WI38 (cell line): ENCODE measurements around the gene UMAD1.
A peak's percentile ranks its signal among the peaks of the same experiment; 100 is the strongest.

Experiments used
- H3K4me3 ChIP-seq: 2 replicates; pipeline ENCODE4 v1.5.1; 2011; ENCODE audit warnings: low read depth, mild to moderate bottlenecking, control low read depth, low read length
- TF ChIP-seq, protein P1 (sequence below): IDR thresholded peaks from 2 replicates; pipeline ENCODE4 v1.5.1; 2012; ENCODE audit warnings: low read depth, mild to moderate bottlenecking, control low read depth, low read length

UMAD1 gene

GRCh38 chr7:7772397-7772821, 131.9 kb downstream of the UMAD1 start:
- H3K4me3 ChIP-seq: peak overlapping the region; percentile 11
- TF ChIP-seq, protein P1, sequence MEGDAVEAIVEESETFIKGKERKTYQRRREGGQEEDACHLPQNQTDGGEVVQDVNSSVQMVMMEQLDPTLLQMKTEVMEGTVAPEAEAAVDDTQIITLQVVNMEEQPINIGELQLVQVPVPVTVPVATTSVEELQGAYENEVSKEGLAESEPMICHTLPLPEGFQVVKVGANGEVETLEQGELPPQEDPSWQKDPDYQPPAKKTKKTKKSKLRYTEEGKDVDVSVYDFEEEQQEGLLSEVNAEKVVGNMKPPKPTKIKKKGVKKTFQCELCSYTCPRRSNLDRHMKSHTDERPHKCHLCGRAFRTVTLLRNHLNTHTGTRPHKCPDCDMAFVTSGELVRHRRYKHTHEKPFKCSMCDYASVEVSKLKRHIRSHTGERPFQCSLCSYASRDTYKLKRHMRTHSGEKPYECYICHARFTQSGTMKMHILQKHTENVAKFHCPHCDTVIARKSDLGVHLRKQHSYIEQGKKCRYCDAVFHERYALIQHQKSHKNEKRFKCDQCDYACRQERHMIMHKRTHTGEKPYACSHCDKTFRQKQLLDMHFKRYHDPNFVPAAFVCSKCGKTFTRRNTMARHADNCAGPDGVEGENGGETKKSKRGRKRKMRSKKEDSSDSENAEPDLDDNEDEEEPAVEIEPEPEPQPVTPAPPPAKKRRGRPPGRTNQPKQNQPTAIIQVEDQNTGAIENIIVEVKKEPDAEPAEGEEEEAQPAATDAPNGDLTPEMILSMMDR: no peak

DNA sequence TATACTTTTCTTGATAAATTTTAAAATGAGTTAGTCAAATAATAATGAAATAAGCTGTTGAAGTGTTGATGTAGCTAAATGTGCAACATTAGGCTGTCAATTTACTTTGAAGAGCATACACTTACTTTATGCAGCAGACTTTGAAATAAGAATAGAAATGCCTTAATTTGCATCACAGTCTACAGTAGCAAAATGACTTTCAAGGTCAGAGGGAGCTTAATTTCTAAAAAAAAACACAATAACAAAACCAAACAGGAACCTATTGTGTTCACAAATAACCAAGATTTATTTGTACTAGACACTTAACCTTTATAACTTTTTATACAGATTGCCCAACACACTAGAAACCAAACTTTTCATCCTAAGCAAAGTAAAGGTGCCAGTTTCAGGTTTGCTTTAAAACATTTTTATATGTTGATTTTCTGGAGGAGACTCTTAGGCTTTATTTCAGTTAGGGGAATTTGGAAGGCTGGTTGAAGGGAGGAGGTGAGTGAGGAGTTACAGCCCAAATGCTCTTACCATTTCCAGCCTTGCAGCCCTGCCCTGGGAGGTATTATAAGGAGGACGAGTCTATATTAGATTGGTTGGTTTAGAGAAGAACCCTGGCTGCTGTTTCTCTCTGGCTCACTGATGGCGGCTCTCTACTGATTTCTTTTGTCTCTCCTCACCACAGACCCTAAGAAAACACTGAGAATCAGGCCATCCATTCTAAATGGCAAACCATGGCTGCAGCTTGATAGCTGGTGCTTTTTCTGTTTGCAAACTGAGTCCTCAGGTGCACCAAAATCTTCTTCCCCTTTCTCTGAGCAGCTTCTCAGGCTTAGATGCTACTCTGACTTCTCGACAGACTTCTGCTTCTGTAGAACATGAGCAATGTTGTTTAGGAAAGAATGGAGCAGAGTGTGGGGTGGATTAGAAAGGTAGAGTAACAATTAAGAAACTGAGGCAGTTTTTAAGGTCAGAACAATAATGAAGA, 133.1 kb downstream of the UMAD1 start:
- no peak overlapping the region for H3K4me3 ChIP-seq

DNA sequence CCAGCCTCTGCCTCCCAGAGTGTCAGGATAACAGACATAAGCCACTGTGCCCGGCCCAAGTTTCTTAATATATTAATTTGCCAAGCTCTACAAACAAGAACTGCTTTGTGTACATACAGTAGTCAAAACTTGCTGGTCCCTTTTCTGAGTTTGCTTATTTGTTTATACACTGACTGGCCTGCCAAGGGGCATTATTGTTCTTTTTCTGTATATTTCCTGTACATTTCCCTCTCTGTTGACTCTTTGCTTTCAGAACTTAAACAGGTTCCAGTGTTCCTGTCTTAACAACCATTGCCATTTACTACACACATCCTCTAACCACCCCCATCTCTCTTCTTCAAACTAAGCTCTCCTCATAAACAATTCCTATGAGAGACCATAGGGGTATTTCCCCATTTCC, 139.3 kb downstream of the UMAD1 start:
- TF ChIP-seq, protein P1: no peak
- H3K4me3 ChIP-seq: no peak overlapping the region

More for the DNA sequence above, 133.1 kb downstream of the UMAD1 start:
- TF ChIP-seq, protein P1: no peak

GRCh38 chr7:7783001-7783400, 142.4 kb downstream of the UMAD1 start:
- no peak overlapping the region for H3K4me3 ChIP-seq
- TF ChIP-seq, protein P1: no peak

GRCh38 chr7:7785344-7785973, 144.9 kb downstream of the UMAD1 start:
- TF ChIP-seq, protein P1: no peak

DNA sequence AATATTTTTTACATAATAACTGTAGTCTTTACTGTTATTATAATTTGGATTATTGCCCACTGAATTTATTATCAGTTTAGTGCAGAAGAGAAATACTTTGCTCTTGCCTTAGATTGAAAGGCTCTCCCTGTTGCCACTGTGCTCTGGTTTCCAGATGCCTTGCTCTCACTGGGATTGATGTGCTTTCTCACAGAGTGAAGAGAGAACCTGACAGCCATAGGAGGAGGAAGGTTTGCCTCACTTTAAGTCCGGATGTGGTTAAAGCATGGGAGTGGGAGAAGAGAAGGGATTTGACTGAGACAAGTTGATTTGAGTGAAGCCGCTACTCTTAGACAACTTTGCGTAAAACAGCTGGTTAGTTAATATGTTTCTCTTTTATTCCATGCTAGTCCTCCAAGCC, 146.0 kb downstream of the UMAD1 start:
- TF ChIP-seq, protein P1: no peak

More at GRCh38 chr7:7785344-7785973, 144.9 kb downstream of the UMAD1 start:
- no peak overlapping the region for H3K4me3 ChIP-seq

DNA sequence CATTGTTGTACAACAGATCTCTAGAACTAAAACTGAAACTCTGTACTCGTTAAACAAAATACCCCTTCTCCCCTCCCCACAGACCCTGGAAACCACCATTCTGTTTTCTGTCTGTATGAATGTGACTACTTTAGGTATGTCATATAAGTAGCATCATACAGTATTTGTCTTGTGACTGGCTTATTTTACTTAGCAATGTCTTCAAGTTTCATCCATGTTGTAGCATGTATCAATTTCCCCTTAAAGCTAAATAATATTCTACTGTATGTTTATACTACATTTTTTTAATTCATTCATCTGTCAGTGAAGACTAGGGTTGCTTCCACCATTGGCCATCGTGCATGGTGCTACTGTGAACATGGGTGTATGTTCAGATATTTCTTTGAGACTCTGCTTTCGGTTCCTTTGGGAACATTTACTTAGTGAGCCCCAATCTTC, 149.0 kb downstream of the UMAD1 start:
- TF ChIP-seq, protein P1: no peak
- no peak overlapping the region for H3K4me3 ChIP-seq

More for the DNA sequence above, 146.0 kb downstream of the UMAD1 start:
- H3K4me3 ChIP-seq: no peak overlapping the region
